LNCAP (cell line): ENCODE results near the gene MITF.

Experiments
- CTCF ChIP-seq: fragments of 450-650 bp; IDR thresholded peaks from 2 replicates; pipeline ENCODE4 v1.5.1; 2017; ENCODE audit warnings: mild to moderate bottlenecking

MITF gene

GRCh38 chr3:69803681-69804270, 64.5 kb downstream of the MITF start:
- TF ChIP-seq CTCF, result no peak

GRCh38 chr3:69805491-69805890, 66.2 kb downstream of the MITF start:
- no peak for TF ChIP-seq CTCF

- no peak for TF ChIP-seq CTCF
These were observed 67.6 kb downstream of the MITF start for GRCh38 chr3:69806735-69807438.

GRCh38 chr3:69807674-69808073, 68.4 kb downstream of the MITF start:
- TF ChIP-seq CTCF, result no peak

- no peak for TF ChIP-seq CTCF
These were observed 70.0 kb downstream of the MITF start for GRCh38 chr3:69809076-69809835.

- TF ChIP-seq CTCF, result no peak
These were observed 72.5 kb downstream of the MITF start for GRCh38 chr3:69811452-69812401.

GRCh38 chr3:69815970-69816369, 76.7 kb downstream of the MITF start:
- TF ChIP-seq CTCF, result no peak
